NOMO-1 treated with DMSO at 0.1 percent for 48 hours (cell line): ENCODE results near the gene ARIH2.

Experiments
- DNase-seq: peaks from one replicate; lab custom pipeline; 2025; ENCODE audit not compliant: unreplicated experiment; lab: John Stamatoyannopoulos, UW

Gene ARIH2

GRCh38 chr3:49017971-49018706, 99.5 kb downstream of the ARIH2 start, which contains the start of gene DALRD3:
TSS of gene DALRD3 (minus strand) at chr3:49018580. CDS start at chr3:49018564, 16 bp downstream.
- DNase-seq: peak; percentile 80

- peak; percentile 64 for DNase-seq
Observed at GRCh38 chr3:49018707-49019006, 100.0 kb downstream of the ARIH2 start.

- DNase-seq: peak; percentile 41
Observed at GRCh38 chr3:49019941-49020329, 101.3 kb downstream of the ARIH2 start.

DNA sequence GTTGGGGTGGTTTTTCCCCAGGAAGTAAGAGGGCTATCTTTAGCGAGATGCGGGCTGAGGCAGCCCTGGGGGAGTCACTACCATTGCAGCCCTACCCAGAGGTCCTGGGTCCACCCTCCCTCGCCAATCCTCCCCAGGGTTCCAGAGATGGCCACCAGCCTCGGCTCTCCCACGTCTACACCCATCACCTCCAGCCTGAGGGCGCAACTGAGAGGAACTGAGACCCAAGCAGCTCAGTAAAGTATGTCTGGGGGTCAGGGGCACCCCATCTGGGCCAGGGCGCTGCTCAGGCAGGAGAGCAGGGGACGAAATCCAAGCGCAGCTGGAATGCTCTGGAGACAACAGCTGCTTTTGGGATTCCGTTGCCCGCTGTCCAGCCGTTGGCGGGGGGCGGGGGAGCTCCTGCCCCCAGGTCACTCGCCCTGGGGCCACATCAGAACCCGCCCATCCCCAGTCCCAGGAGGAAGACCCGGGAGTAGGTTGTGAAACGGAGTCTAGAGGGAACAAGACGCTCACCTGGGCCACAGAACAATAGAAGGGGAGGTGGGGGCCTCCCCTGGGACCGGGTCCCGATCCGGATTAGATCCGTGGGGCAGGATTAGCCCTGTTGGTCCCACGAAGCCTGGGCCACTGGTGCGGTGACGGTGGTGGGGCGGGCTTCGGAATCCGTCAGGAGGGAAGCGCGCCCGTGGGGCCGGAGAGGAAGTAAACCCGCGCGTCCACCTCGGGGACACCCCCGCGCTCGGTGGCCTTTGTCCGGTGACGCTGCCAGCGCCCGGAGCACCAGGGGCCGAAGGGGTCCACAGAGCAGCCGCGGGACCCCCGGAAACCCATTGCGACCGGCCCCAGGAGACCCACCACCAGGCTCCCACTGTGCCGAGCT, 101.9 kb downstream of the ARIH2 start:
- DNase-seq: peak; percentile 54

- DNase-seq: peak; percentile 94
Observed at GRCh38 chr3:49021213-49021812, 102.7 kb downstream of the ARIH2 start.

DNA sequence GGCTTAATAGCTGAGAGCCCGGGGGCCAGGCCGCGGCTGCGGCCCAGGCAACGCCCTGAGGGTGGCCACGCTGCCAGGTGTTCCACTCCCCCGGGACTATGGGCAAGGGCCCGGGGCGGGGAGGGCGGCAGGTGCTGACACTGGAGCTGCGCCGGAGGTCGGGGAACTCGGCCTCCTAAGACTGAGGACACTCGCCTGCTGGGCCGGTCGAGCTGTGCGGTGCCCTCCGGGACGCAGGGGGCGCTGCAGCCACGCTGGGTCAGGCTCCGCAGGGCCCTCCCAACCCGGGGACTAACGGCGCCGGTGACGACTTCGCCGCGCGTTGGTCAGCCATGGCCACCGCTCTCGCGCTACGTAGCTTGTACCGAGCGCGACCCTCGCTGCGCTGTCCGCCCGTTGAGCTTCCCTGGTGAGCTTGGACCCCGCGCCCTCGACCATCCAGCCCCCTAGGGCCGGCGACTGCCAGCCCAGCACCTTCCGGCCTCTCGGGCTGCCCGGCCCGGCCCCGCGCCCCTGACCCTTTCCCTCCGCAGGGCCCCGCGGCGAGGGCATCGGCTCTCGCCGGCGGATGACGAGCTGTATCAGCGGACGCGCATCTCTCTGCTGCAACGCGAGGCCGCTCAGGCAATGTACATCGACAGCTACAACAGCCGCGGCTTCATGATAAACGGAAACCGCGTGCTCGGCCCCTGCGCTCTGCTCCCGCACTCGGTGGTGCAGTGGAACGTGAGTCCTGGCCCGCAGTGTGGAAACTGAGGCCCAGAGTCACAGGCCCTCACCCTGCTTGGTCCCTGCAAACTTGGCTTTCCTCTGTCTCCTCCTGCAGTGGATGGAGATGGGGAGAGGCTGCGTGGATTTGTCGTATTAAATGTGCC, 103.4 kb downstream of the ARIH2 start, which contains the start of gene NDUFAF3:
NDUFAF3 (plus strand) TSS at position 309 of the 875 bp plus-strand sequence; CDS start at position 333, 24 bp downstream.
- peak; percentile 79 for DNase-seq

DNA sequence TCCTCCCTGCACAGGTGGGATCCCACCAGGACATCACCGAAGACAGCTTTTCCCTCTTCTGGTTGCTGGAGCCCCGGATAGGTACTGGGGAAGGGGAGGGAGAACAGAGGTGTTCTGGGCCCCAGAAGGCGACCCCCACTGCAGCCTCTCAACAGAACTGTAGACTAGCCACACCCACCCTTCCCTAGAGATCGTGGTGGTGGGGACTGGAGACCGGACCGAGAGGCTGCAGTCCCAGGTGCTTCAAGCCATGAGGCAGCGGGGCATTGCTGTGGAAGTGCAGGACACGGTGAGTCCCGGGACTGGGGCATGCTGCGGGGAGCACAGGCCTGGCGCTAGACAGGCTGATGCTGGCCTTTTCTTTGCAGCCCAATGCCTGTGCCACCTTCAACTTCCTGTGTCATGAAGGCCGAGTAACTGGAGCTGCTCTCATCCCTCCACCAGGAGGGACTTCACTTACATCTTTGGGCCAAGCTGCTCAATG, 104.1 kb downstream of the ARIH2 start:
- peak; percentile 29 for DNase-seq

- DNase-seq: no peak
Observed at GRCh38 chr3:49023775-49024174, 105.1 kb downstream of the ARIH2 start.

- DNase-seq: no peak
Observed at GRCh38 chr3:49024449-49024848, 105.8 kb downstream of the ARIH2 start.

GRCh38 chr3:49025005-49025792, 106.6 kb downstream of the ARIH2 start:
- DNase-seq: no peak

GRCh38 chr3:49025793-49026520, 107.3 kb downstream of the ARIH2 start:
- no peak for DNase-seq

- DNase-seq: no peak
Observed at GRCh38 chr3:49026536-49026935, 107.9 kb downstream of the ARIH2 start.

GRCh38 chr3:49027634-49028033, 109.0 kb downstream of the ARIH2 start:
- DNase-seq: no peak

- no peak for DNase-seq
Observed at GRCh38 chr3:49028298-49028672, 109.6 kb downstream of the ARIH2 start.

- peak; percentile 88 for DNase-seq
Observed at GRCh38 chr3:49028673-49029562, 110.3 kb downstream of the ARIH2 start, which contains the start of gene IMPDH2. TSS of gene IMPDH2 (minus strand) at chr3:49029398. CDS start at chr3:49029350, 48 bp downstream.

GRCh38 chr3:49029563-49029884, 110.9 kb downstream of the ARIH2 start:
- DNase-seq: no peak

DNA sequence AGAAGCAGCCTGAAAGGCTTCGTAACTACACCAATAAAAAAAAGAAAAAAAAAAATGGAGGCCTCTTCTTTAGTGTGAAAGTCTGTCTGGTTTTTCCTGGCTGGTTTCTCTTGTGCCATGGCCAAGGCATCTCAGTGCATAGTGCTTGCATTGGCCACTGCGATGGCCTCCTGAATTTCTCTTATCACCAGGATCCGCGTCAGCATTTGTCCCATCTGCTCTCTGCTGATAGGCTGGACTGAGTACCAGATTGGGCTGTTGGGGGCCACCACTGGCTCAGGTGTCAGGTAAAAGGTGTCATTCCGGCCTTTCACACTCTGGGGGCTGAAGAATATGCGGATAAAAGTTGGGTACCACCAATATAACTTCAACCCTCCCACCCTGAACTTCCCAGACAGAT, 111.7 kb downstream of the ARIH2 start:
- DNase-seq: no peak

GRCh38 chr3:49032646-49033304, 114.1 kb downstream of the ARIH2 start:
- DNase-seq: no peak
